Gastrocnemius medialis (tissue), 4 donors: Measurements from ENCODE around the gene GPRIN1. TPM values are rescaled to one million over a fixed set of nuclear protein-coding genes. Genes with fewer than 3 reads are reported as not detected.

Experiments used
- ATAC-seq, 2 donors: fragments of 150-250 bp; one replicate each; pipeline ENCODE4 v1.9.1; 2016
- DNase-seq, 2 donors: peaks; one replicate each; pipeline ENCODE4 v3.0.0-alpha.2; 2019
- H3K27ac ChIP-seq, 4 donors: fragments of 200-600 bp; sonication (generic); 1 replicate in 1 of 4; 2 replicates in 3 of 4; pipeline ENCODE4 v1.5.1; 2016 to 2018; ENCODE audit warnings: mild to moderate bottlenecking in 2 of 4, moderate library complexity in 1 of 4
- H3K27me3 ChIP-seq, 3 donors: fragments of 200-600 bp; sonication (generic) in 2 of 3; 1 replicate in 1 of 3; 2 replicates in 2 of 3; pipeline versions ENCODE4 v1.5.1 to v1.6.0; 2016 to 2019; ENCODE audit warnings: mild to moderate bottlenecking in 1 of 3, moderate library complexity in 1 of 3
- H3K36me3 ChIP-seq, 2 donors: fragments of 200-600 bp; sonication (generic) in 1 of 2; one replicate each; pipeline ENCODE4 v1.5.1; 2017 to 2018
- H3K4me1 ChIP-seq, 2 donors: fragments of 200-600 bp; sonication (generic) in 1 of 2; one replicate each; pipeline ENCODE4 v1.5.1; 2016 to 2017; ENCODE audit warnings: mild to moderate bottlenecking in 2 of 2
- H3K4me3 ChIP-seq, 4 donors: fragments of 200-600 bp; sonication (generic) in 3 of 4; 1 replicate in 1 of 4; 2 replicates in 3 of 4; pipeline ENCODE4 v1.5.1; 2016 to 2019; ENCODE audit warnings: mild to moderate bottlenecking in 2 of 4
- H3K9me3 ChIP-seq, 3 donors: fragments of 200-600 bp; sonication (generic) in 2 of 3; 1 replicate in 1 of 3; 2 replicates in 2 of 3; pipeline ENCODE4 v1.5.1; 2016 to 2019
- POLR2A ChIP-seq, 2 donors: fragments of 450-650 bp; IDR thresholded peaks; one replicate each; pipeline ENCODE4 v1.6.1; 2017; ENCODE audit warnings: antibody characterized with exemption in 2 of 2, mild to moderate bottlenecking in 2 of 2, moderate library complexity in 2 of 2
- in situ Hi-C, 4 donors: fragments of 200-750 bp; cut with MboI; loops; one replicate each; pipeline versions ENCODE4 v1.15.0 to v1.8.0; 2017; ENCODE audit warnings: low sequenced_read_pairs in 4 of 4
- intact Hi-C: fragments of 100-400 bp; cut with DNase I; formaldehyde crosslinking; loops from one replicate; pipeline ENCODE4 v1.15.1; 2023; ENCODE audit warnings: low total_unique reads
- total RNA-seq, 4 donors: library from RNA; depleted of rRNA; stranded (reverse); fragments of >200 nt; gene quantifications; one replicate each; pipeline versions ENCODE4 v1.1.0 to v1.2.3, GENCODE V29; 2016
- TF ChIP-seq, protein P1 (sequence below), 5 experiments: fragments of 450-650 bp in 3 of 5; fragments of 200-600 bp in 2 of 5; sonication (generic) in 2 of 5; IDR thresholded peaks in 4 of 5; conservative IDR thresholded peaks in 1 of 5; 1 replicate in 4 of 5; 2 replicates in 1 of 5; pipeline ENCODE4 v1.5.1; 2016 to 2019; ENCODE audit warnings: antibody characterized with exemption in 5 of 5, mild to moderate bottlenecking in 3 of 5, moderate library complexity in 3 of 5

Gene GPRIN1
- total RNA-seq, 4 donors from 2014 or later: 0.35 to 0.78 (median 0.47) TPM

DNA sequence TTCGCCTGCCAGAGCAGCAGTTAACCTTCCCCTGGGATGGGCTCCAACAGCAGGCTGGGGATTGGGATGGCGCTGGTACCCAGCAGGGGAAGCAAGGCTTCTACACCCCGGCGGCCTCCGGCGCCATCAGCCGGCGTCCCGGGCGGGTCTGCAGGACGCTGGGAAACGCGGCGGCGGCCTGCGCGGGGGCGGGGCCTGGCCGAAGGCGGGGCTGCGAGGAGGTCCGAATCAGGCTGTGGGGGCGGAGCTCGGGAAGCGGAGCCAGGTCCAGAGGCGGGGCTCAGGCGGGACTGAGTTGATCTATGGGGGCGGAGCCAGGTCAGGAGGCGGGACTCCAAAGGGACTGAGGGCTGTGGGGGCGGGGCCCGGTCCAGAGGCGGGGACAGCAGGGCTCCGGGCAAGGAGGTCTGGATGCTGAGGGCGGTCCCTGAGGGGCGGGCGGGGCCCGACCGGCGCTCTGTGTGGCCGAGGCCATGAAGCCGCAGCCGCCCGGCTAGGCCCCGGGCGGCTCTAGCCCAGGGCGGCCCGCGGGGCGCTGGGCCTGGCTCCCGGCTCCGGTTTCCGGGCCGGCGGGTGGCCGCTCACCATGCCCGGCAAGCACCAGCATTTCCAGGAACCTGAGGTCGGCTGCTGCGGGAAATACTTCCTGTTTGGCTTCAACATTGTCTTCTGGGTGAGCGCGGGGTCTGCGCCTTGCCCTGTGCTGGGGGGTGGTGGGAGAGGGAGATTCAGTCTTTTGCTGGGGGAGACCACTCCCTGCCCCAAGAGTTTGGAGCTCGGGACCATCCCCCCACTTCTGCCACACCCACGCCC is 37.3 kb upstream of the GPRIN1 start, which contains the start of gene TSPAN17:
Gene TSPAN17, plus strand, starts transcription at position 455 of the 813 bp plus-strand sequence. Its CDS starts 132 bp downstream, at position 587.
- in situ Hi-C loops: no loop called here
- Histone ChIP-seq H3K4me1 (peaks cover 12 to 17% of the 10 kb centered on the region in 2 donors), H3K27me3 (no peaks in the 10 kb centered on the region), H3K36me3 (no peaks in the 10 kb centered on the region), H3K27ac (peak within 1 kb of the TSS; percentile 77 to 85 (median 83)), H3K4me3 (peak within 1 kb of the TSS; percentile 74 to 87 (median 80)), H3K9me3 (no peaks in the 10 kb centered on the region)
- peak; percentile 95 to 96 for ATAC-seq
- peak; percentile 65 to 67 for TF ChIP-seq POLR2A (IDR thresholded peaks at IDR 0.05)
- TF ChIP-seq, protein P1, sequence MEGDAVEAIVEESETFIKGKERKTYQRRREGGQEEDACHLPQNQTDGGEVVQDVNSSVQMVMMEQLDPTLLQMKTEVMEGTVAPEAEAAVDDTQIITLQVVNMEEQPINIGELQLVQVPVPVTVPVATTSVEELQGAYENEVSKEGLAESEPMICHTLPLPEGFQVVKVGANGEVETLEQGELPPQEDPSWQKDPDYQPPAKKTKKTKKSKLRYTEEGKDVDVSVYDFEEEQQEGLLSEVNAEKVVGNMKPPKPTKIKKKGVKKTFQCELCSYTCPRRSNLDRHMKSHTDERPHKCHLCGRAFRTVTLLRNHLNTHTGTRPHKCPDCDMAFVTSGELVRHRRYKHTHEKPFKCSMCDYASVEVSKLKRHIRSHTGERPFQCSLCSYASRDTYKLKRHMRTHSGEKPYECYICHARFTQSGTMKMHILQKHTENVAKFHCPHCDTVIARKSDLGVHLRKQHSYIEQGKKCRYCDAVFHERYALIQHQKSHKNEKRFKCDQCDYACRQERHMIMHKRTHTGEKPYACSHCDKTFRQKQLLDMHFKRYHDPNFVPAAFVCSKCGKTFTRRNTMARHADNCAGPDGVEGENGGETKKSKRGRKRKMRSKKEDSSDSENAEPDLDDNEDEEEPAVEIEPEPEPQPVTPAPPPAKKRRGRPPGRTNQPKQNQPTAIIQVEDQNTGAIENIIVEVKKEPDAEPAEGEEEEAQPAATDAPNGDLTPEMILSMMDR (IDR thresholded peaks at IDR 0.05 in 4 of 5, conservative IDR thresholded peaks at IDR 0.05 in 1 of 5): peak in 4 of 5 experiments; percentile 25 to 58 (median 48)
- intact Hi-C loops: loop anchor here (1.0 to 10.0 kb wide), 5 partner anchors 36 to 262 kb away; partner anchors contain the start of genes CLTB, HIGD2A and NOP16
- DNase-seq: peak; percentile 100

DNA sequence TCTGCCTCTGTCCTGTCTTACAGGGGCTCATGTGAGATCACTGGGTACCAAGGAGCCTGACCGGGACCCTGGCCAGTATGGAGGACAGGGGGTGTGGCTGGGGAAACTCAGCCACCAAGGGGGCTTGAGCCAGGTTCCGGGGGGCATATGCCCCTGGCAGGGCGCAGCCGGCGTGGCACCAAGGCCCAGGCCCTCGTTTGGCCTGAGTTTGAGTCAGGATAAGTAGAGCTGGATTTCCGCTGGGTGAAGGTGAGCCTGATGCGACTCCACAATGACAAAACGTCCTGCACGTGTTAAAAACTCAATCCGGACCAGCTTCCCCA is 36.7 kb upstream of the GPRIN1 start:
- H3K9me3 ChIP-seq: no peaks in the 10 kb centered on the region
- intact Hi-C loops (loop anchor here (1.0 to 10.0 kb wide), 5 partner anchors 35 to 262 kb away; partner anchors contain the start of genes CLTB, HIGD2A and NOP16), in situ Hi-C loops (no loop called here)
- TF ChIP-seq POLR2A (IDR thresholded peaks at IDR 0.05): no peak
- TF ChIP-seq, protein P1 (IDR thresholded peaks at IDR 0.05 in 4 of 5, conservative IDR thresholded peaks at IDR 0.05 in 1 of 5): no peak
- H3K36me3 ChIP-seq: no peaks in the 10 kb centered on the region
- no peak for DNase-seq
- H3K27ac ChIP-seq: peak overlapping the region; percentile 76 to 85 (median 83)
- no peaks in the 10 kb centered on the region for H3K27me3 ChIP-seq
- peak in 1 of 2 donors; percentile 2 for ATAC-seq
- H3K4me1 ChIP-seq: peaks cover 12 to 17% of the 10 kb centered on the region in 2 donors
- peak overlapping the region; percentile 46 to 87 (median 66) for H3K4me3 ChIP-seq

DNA sequence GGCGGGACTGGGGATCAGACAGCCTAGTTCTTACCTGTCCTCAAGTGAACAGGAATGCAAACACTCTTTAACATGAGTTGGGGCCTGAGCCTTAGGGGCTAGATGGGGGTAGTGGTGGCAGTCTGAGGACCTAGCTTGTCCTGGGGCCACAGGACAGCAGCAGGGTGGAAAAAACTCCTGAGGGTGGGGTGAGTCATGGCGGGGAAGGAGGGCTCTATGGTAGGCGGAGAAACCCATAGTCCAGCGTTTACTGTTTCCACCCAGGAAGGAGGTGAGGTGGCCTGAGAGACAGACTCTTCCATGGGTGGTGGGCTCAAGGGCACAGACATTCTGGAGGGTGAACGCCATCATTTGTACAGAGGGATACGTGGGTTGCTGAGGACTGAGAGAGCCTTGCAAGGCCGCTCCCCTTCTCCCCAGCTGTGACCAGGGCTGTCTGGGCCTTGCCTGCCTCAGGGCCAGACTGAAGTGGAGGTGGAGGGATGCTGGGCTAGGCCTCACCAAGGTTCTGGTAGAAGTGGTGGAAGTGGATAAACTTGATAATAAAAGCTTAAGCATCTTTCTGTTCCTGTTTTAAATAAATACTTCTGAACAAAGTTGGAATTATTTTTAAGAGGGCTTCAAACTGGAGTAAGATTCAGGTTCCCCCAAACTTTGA is 36.2 kb upstream of the GPRIN1 start:
- Histone ChIP-seq H3K27me3 (no peaks in the 10 kb centered on the region), H3K4me1 (peaks cover 12 to 17% of the 10 kb centered on the region in 2 donors), H3K9me3 (no peaks in the 10 kb centered on the region), H3K4me3 (peak overlapping the region in 2 of 4 donors; percentile 56 to 76), H3K27ac (peak overlapping the region; percentile 76 to 85 (median 83)), H3K36me3 (no peaks in the 10 kb centered on the region)
- ATAC-seq: no peak
- no peak for TF ChIP-seq POLR2A (IDR thresholded peaks at IDR 0.05)
- TF ChIP-seq, protein P1 (IDR thresholded peaks at IDR 0.05 in 4 of 5, conservative IDR thresholded peaks at IDR 0.05 in 1 of 5): no peak
- DNase-seq: no peak
- intact Hi-C loops: loop anchor here (10.0 kb wide), 1 partner anchor 261 kb away; the partner anchor contains the start of genes HIGD2A and NOP16
- in situ Hi-C loops: no loop called here

DNA sequence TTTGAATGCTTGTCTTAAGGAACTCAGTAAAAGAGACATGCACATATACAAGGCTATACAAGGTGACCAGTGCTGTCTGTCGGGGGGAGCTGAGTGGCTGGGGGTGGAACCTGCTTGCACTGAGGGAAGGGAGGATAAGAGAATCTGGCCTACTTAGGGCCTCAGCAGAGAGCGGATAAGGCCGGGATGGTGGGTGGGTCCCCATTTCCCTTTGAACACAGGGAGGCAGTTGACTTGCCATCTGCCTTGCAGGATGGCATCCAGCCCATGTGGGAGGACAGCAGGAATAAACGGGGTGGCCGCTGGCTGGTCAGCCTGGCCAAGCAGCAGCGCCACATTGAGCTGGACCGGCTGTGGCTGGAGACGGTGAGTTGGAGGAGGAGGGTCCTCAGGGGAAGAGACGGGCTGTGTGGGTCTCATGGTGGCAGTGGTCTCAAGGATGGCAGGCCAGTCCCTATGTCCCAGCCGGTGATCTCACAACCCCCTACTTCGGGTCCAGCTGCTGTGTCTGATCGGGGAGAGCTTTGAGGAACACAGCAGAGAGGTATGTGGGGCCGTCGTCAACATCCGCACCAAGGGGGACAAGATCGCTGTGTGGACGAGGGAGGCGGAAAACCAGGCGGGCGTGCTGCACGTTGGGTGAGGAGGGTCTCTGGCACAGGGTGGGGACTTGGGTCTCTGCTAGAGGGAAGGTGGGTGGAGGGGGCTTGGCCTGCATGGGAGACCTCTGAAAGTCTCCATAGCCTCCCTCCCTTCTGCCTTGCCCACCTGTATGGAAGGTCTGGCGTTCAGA is 35.1 kb upstream of the GPRIN1 start:
- Histone ChIP-seq H3K27ac (no peak overlapping the region), H3K9me3 (no peaks in the 10 kb centered on the region), H3K36me3 (no peaks in the 10 kb centered on the region), H3K4me3 (no peak overlapping the region), H3K27me3 (no peaks in the 10 kb centered on the region), H3K4me1 (peaks cover 17 to 19% of the 10 kb centered on the region in 2 donors)
- no peak for ATAC-seq
- in situ Hi-C loops: no loop called here
- TF ChIP-seq, protein P1 (IDR thresholded peaks at IDR 0.05 in 4 of 5, conservative IDR thresholded peaks at IDR 0.05 in 1 of 5): no peak
- TF ChIP-seq POLR2A (IDR thresholded peaks at IDR 0.05): no peak
- no peak for DNase-seq
- intact Hi-C loops: loop anchor here (10.0 kb wide), 1 partner anchor 260 kb away; the partner anchor contains the start of genes HIGD2A and NOP16
